GM19463 (cell line): ENCODE data around the gene PBX1.
"Not testable (repeated sequence)": the region's sequence is repeated elsewhere in the genome, so short reads cannot be mapped to it uniquely, and the experiment has no call there.

ENCODE experiments used
- ATAC-seq: cut with Tn5 transposase; IDR thresholded peaks from one replicate; pipeline ENCODE4 v1.9.1; 2021; ENCODE audit warnings: mild to moderate bottlenecking, moderate library complexity; ENCODE audit not compliant: unreplicated experiment

Gene PBX1

DNA sequence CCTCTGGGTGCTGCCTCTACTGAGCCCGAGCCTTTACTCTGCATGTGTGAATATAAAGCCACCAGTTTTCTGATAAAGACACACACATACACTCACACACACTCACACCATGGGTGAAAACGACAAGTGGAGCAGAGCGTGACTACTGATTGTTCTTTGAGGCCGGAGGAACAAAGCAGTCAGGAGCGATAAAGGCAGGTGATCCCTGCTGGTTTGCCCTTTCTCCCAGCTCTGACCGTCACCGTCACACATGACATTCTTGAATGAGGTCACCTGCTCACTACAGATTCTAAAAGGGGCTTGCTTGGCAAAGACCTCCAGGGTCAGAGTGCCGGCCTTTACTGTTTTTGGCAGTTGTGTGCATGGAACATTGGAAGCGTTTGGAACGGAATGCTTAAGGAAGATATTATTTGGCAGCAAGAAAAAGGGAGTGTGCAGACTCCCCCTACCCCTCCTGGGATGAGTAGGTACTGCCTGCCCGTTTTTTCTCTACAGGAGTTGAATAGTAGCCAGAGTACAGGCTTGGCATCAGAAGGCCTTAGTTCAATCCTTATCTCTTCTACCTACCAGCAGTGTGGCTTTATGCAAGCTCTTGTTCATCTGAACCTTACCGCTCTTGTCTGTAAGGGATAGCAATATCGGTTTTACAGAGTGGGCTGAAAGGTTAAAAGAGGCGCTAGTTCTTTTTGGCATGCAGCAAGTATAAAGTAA, 79.7 kb downstream of the PBX1 start:
- ATAC-seq, result no peak

DNA sequence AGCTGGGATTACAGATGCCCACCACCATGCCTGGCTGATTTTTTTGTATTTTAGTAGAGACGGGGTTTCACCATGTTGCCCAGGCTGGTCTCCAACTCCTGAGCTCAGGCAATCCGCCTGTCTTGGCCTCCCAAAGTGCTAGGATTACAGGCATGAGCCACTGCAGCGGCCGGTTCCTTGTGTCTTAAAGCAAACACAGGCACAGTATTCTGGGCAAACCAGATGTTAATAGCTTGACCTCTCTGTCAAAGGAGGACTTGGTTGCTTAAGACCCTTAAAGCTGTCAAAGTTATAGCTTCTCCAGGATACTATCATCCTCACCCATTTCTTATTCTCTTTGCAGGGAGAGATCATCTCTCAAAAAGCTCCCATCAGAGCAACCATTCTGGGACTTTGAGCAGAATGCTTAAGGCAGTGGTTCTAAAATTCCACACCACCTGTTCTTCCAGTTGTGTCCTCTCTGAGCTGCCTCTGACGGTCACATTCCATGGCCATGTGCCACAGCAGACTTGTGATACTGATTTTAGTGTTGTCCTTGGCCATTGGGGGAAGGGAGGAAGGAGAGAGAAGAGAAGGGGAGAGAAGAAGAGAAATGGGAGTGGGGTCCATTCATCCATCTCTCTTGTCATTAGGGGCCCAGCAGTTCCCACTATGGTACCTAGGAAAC, 81.8 kb downstream of the PBX1 start:
- no peak for ATAC-seq

DNA sequence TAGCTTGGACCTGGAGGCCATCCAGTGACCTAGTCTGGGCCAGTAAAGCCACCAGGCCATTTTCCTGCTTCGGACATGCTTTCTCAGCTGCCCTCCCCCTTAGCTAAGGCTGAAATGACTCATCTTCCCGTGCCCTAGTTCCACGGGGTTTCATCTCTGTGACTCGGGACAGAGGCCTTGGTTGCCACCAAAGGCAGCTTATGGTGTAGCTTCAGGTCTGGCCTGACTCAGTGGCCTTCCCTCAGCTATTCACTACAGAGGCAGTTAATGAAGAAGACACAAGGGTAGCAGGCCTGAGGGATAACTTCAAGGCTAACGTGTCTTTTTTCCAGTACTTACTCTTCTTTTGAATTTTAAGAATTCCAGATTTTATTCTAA, 82.4 kb downstream of the PBX1 start:
- no peak for ATAC-seq

DNA sequence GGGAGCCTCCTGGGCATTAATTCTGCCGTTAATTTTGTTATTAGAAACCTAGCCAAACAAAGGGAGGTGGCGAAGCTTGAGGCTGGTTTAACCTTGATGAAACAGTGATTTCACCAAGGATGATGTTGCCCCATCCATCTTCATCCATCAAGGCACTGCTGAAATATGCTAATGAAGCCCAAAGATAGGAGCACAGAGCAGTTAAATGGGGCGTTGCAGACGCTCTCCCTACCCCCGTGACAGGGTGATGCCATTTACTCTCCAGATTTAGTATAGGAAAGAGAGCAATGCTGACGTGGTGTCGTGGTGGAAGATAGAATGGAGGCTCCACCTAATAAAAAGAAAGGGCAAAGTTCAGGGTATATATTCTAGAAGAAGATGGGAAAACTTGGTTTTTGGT, 84.0 kb downstream of the PBX1 start:
- no peak for ATAC-seq

DNA sequence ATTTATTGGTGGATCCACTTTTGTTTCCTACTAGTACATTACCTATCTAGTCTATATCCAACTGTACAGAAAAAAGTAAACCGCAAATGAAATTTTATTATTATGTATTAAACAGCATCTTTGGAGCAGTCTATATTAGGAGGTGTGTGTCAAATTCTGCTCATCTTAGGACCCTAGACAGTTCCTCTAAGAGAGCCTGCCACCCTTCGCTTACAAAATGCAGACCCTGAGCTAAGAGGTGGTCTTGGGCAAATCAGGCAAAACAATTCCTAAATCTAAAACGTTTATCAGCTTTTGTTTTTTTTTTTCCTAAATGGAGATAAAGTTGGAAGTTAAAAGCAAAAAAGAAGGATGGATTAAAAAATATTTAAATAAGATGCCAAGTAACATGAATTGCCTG, 85.3 kb downstream of the PBX1 start:
- no peak for ATAC-seq

DNA sequence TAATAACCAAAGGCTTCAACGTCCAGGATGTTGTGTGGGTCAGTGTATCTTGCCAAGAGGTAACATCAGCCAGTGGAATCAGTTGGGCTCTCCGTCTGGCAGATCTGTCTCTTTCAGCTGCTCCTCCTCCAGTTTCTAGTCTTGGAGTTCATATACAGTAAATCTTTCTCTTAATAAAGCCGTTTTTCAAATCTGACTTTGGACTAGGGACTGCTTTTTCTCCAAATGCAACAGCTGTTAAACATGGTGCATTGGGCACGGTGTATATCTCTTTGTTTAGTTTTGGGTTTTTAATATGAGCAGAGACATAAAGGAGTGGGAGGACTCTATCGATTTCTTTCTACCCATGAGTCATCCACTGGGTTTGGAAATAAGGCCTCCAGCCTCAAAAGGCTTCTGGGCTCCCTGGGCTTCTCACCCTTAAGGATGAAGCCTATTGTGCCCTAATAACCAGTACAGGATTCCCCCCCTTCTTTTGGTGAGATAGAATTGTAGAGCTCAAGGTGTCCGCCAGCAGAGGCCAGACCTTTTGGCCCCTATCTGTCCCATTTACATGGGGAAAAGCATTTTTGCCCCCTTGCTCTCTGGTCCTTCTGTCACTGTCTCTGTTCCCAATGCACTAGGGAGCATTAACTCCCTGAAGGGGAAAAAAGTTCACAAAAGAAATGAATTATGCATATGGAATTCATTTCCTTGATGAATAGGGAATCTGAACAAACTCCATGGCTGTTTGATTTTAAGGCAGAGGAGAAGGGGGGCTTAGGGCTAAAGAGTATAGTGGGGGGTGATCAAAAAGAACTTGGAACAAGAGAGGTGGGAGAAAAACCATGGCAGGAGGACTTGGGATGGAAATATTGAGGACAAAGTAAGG, 86.0 kb downstream of the PBX1 start:
- no peak for ATAC-seq

DNA sequence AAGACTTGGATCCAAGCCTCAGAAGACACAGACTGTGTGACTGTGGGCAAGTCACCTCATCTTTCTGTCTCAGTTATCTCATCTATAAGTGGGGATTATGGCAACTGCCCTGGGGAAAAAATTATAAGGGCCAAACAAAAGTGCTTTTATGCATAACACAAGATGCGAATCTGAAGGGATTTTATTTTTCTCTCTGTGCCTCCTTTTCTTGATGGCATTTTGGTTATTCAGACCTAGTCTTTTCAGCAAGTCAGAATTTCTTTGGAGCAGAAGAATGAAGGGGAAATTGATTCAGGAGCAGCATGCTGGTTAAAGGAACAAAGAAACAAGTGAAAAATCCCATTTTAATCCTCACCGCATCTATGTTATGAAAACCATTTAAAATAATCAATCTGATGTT, 86.9 kb downstream of the PBX1 start:
- ATAC-seq, result no peak

DNA sequence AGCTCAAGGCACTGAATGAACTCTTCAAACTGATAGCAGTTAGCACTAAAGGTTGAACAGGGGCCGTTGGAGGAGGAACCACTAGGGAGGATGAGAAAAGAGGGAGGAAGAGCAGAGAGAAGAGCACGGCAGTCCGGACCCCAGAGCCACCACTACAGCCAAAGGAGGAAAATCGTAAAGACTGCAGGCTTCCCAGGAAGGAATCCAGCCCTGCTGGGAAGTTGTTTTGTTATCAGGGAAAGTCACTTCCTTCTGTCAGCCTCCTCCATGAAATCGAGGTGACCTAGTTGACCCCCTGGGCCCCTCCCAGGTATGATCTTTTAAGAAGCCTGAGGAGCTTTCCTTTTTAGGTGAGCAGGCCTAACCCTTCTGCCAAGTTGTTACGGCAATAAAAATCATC, 88.2 kb downstream of the PBX1 start:
- no peak for ATAC-seq

DNA sequence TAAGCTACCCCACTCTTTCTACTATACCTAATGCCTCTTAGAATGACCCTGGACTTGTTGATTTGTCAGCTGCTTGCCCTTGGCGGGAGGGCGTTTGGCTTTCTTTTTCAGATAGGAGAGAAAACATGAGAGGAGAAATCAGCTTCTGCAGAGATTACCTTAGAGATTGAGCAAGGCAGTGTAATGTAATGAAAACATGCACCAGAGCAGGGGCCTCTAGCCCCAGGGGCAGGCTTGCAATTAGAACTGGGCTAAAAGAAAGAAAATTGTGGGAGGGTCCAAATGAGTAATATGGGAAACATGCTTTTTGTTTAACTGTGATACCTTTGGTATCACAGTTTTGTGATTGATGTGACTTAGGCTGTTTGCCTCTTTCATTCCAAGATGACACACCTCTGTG, 89.7 kb downstream of the PBX1 start:
- no peak for ATAC-seq

DNA sequence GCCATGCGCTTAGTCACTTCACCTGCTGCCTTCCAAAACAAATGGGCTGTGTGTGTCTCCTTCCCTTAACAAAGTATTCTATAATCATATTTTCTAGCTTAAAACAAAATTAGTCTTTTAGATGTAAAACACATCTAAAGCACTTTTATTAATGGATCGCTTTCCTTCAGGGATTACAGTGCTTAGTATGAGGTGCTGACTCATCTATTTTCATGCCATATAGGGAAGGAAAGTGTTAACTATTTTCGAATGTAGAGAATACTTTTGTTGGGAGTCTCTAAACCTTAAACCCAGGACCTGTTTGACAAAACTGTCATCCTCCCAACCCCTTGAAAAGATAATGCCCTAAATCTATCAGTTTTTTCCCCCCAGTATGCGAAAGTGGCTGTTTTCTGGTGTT, 90.2 kb downstream of the PBX1 start:
- no peak for ATAC-seq

DNA sequence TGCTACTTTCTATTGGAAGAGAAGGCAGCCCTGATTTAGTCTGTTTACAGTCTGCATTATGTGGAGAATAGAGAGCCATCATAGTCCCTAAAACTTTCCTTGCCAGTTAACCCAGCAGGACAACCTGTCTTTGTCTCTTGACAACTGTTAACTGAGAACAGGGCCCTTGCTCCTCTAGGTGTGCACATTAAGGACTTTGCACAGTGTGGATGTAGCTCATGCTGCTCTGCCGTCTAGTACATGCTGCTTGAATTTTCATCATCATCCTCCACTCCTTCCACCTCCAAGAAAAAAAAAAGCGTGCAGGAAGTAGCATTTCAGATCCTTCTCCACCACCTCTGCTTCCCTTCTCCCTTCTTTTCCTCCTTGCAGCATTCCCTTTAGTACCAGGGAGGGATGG, 91.5 kb downstream of the PBX1 start:
- no peak for ATAC-seq

DNA sequence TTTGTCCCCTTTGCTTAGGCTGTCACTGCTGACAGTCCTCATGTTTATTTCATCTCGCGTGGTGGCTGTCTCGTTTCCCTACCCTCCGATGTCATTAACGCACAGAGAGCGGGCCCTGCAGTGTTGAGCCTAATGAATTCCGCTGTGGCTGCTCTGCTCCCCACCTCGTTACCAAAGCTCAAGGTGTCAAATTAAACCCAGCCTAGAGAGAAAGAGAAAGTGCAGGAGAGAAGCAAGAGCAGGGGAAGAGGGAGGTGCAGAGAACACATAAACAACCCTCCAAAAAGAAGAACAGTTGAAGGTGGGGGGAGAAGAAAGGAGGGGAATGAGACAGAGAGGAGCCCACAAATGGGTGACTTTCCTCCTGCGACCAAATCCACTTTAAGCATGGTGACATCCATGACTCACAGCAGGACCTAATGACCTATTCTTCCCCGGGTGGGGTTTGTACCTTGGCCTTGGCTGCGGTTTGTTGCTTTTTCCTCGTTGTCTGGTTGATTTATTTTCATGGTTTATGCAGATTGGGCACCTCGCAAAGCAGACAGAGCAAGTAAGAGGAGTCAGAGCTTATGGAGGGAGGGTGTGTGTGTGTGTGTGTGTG, 92.5 kb downstream of the PBX1 start:
- no peak for ATAC-seq

DNA sequence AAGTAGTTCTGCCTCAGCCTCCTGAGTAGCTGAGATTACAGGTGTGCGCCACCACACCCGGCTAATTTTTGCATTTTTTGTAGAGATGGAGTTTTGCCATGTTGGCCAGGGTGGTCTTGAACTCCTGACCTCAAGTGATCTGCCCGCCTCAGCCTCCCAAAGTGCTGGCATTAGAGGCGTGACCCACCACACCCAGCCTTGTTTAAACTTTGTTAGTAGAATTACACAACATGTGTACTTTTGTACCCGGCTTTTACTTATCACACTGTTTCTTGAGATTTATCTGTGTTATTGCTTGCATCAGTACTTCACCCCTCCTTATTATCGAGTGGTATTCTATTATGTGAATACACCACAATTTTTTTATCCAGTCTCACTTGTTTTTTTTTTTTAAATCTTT, 94.0 kb downstream of the PBX1 start:
- ATAC-seq, result not testable (repeated sequence)

DNA sequence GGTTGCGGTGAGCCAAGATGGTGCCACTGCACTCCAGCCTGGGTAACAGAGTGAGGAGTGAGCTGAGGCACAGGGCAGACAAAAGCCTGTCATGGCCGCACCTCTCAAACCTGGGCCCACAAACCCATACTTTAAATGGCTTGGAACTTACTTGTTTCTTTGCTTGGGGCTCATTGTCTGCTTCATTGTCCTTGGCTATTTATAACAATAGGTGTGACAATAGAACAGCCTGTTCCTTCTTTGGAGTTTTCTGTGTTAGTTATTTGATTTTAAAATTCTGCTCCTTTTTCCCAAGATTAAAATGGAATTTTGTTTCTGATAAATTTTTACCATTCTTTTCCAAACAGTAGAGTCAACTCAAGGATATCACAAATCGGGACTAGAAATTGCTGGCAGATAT, 94.7 kb downstream of the PBX1 start:
- no peak for ATAC-seq

DNA sequence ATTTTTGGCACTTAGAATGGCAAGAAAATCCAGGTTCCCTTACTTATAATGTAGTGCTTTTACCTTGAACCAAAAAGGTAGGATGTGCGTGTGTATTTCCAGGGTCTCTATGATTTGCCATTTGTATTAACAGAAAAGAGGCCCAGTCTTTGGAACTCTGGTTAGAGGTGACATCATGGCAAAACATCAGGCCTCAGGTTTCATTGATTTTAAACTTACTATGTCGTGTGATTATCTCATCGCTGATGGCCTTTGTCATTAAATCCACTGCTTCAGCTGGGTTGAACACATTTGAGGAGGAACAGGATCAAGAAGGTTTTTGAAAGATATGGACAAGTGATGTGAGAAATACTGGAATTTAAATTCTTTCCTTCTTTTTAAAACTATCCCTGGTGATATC, 95.2 kb downstream of the PBX1 start:
- ATAC-seq, result no peak

DNA sequence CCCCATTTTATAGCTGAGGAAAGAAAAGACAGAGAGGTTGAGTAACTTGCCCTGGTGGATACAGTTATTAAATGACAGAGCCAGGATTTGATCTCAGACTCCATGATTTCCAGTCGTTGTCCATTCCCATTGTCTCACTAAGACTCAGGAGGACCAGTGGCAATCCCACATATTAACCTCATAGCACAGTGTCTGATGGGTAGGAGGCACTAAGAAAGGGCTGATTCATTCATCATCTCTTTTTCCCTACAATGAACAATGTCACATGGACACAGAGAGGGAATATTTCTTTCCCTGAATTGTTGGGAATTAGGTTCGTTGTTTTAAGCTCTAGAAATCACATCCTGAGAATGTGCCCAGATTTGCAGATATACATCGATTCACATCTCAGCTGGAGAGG, 99.9 kb downstream of the PBX1 start:
- ATAC-seq, result no peak

DNA sequence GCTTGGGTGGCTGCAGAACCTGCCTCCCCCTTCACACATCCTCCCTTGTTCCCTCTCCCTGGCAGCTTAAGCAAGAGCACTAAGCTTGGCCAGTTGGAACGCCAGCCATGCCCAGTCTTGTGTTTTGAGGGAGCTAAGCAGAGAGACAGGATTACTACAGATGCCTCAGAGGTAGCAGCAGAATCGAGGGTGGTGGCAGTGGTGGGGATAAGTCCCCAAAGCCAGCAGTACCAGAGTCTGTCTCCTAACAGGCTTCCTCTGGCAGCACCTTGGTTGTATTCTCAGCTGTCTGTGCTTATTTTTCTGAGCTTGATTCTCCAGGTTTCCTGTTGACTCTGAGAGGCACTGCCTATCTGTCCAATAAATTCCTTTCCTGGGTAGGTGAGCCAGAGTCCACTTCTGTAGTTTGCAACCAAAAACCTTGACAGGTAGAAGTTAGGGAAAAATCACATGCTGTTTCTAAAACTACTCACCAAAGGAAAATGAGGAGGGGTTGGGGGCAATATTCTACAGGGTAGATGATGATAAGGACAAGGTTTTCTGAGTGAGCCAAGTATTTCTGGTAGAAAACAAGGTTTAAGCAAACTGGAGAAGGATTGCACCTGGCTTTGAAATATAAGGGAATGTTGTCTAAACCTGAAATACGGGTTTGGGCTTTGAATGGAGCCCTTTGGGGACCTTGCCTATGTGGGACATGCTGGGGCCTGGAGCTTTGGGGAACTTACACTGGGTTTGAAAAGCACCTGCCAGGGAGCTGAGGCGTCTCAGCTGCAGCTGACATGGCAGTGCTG, 100.8 kb downstream of the PBX1 start:
- ATAC-seq, result no peak

DNA sequence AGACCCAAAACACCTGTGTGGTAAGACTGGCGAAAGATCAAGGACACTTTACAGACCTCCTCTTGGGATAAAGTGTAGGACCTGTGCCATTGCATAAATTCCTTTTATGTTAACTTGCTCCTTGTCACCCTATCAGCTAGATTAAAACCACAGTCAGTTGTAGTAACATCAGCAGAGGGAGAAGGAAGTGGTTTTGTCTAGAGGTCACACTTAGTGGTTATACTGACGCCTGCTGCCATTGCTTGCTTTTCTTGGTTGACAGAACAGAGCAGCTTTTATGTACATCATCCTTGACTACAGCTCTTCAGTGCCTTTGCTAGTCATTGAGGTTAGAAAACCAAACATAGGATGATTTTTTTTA, 101.4 kb downstream of the PBX1 start:
- ATAC-seq, result peak; percentile 55

DNA sequence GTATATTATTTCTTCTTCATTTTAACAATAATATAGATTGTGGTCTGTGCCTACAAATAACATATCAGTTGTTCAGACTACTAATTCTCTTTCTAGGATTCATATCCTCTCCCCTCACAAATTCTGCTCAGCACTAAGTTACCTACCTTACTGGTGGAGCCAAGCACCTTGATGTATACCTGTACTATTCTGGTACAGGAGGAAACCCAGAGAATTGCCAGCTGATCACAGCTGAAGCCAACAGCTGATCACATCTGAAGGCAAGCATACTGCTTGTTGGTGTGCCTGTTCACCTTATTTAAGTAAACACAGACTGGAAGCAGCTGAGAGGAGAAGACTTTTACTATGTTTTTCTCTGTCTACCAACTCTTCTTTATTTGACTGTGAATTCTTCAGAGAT, 101.8 kb downstream of the PBX1 start:
- no peak for ATAC-seq

DNA sequence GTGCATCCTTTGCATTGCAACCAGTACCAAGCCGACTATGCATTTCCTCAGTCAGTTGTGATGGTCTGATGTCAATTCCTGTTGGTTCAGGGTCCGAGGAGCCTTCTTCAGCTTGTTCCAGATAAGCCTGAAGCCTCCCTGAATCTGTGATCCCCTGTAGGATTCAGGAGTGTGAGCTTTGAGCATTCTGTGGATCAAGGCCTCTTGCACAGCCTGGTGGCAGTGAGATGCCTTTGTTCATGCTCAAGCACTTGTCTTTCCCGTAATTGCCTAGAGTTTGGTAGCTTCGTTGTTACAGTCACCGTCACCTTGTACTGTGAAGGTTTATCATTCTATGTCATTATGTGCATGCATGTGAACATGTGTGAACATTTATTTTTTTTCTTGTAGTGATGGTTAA, 103.5 kb downstream of the PBX1 start:
- ATAC-seq, result no peak

DNA sequence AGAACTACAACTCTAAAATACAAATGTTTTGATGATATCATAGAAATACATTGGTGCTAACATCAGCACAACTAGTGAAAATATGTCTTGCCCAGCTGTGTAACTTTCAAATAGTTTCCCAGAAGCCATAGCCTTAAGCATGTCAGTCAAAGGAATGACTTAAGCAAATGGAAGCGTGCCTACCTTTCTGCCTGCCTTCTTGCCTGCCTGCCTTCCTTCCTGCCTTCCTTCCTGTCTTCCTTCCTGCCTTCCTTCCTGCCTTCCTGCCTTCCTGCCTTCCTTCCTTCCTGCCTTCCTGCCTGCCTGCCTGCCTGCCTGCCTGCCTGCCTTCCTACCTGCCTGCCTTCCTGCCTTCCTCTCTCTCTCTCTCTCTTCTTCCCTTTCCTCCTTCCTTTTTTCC, 104.0 kb downstream of the PBX1 start:
- ATAC-seq, result no peak
